Measurements from ENCODE around the gene TMEM50A. TPM values are rescaled to one million over a fixed set of nuclear protein-coding genes. Genes with fewer than 3 reads are reported as not detected.

TMEM50A gene
- 100 to 1,000 TPM; 131 to 138 TPM for total RNA-seq

GRCh38 chr1:25338188-25338981 is at the start of gene TMEM50A:
TMEM50A (plus strand) TSS chr1:25338334; CDS start chr1:25340487, 2,153 bp downstream.

Other genes with a start within 250 kb of the TMEM50A start
- 10 to 100 TPM; 56.1 to 60.7 TPM for gene SYF2, start 105.8 kb upstream of the TMEM50A start, total RNA-seq
- 100 to 1,000 TPM; 279 to 294 TPM for gene RSRP1, start 90.9 kb upstream of the TMEM50A start, total RNA-seq
- gene RHD, start 65.8 kb upstream of the TMEM50A start, total RNA-seq = not detected
- under 1 TPM in 1 of 2 experiments, not detected in 1; 0.10 TPM for gene RHCE, start 82.5 kb downstream of the TMEM50A start, total RNA-seq
- gene MACO1, start 92.6 kb downstream of the TMEM50A start, total RNA-seq = 10 to 100 TPM; 23.3 to 24.0 TPM
- 10 to 100 TPM; 82.5 to 86.3 TPM for gene LDLRAP1, start 205.3 kb downstream of the TMEM50A start, total RNA-seq